KG1 (cell line): ENCODE data around the gene HELT.

Experiments
- DNase-seq: peaks from one replicate; lab custom pipeline; 2025; lab: John Stamatoyannopoulos, UW

Gene HELT

GRCh38 chr4:185003596-185004351, 14.5 kb upstream of the HELT start:
- no peak for DNase-seq

- DNase-seq, result no peak
Measured at GRCh38 chr4:185004562-185005218, 13.6 kb upstream of the HELT start.

GRCh38 chr4:185005219-185005819, 13.0 kb upstream of the HELT start:
- peak; percentile 8 for DNase-seq

DNA sequence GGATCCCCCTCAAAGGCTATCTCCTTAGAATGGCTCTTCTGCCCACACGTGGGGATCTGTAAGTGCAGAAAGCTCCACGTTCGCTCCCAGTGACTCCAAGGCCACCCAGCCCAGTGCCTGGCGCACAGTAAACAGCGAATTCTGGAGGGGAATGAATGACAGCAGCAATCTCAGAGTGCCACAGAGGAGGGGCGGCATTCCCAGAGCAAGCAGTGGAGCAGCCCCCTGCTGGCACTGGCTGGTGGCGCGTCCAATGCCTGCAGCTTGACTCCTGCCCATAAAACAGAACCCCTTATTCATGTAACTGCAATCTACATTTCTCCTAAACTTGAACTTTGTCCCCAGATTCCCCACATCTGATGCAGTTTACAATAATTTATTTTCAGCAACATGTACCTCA, 6.9 kb upstream of the HELT start:
- DNase-seq, result no peak

DNA sequence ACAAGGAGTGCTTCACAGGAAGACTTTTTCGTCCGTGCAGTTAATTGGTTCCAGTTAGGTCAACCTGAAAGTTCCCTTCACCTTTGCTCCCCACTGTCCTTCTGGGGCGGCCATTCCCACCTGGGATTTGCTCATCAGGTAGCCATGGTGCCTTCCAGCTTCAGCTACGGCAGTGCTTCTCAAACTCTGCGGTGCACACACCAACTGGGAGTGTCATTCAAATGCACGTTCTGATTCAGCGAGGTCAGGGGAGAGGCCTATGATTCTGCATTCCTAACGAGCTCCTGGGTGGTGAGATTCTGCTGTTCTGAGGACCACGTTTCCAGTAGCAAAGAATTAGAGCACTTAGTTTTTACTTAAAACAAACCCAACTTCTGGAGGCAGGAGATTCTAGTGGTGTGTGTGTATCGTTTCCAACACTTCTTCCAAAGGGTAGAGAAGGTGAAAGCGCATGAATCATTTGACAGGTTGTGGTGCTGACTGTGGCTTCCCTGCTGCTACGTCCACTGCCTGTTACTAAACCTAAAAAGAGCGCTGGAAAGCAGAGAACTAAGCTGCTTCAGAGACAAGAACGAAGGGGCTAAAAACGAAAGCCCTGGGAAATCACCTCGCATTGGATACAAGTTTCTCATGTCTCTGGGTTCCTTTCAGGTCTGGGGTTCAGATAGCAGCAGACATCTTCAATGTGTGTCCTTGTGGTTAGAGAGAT, 4.7 kb upstream of the HELT start:
- no peak for DNase-seq

DNA sequence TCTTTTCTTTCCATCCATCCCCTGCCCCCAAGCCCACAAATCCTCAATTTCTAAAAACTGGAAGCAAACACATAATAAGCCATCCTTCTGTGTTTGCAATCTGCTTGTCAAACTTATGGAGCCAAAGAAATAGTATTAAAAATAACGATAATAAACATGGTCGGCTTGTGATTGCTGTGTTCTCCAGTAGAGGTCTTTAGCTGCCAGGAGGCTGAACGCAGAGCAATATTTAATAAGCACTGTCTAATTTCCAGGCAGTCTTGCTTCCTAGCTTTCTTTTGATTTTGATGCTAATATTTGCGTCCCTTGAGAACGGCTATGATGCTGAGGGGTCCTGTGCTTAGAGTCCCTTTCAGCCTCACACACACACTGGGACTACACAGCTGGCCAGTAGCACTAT, 3.2 kb upstream of the HELT start:
- no peak for DNase-seq

DNA sequence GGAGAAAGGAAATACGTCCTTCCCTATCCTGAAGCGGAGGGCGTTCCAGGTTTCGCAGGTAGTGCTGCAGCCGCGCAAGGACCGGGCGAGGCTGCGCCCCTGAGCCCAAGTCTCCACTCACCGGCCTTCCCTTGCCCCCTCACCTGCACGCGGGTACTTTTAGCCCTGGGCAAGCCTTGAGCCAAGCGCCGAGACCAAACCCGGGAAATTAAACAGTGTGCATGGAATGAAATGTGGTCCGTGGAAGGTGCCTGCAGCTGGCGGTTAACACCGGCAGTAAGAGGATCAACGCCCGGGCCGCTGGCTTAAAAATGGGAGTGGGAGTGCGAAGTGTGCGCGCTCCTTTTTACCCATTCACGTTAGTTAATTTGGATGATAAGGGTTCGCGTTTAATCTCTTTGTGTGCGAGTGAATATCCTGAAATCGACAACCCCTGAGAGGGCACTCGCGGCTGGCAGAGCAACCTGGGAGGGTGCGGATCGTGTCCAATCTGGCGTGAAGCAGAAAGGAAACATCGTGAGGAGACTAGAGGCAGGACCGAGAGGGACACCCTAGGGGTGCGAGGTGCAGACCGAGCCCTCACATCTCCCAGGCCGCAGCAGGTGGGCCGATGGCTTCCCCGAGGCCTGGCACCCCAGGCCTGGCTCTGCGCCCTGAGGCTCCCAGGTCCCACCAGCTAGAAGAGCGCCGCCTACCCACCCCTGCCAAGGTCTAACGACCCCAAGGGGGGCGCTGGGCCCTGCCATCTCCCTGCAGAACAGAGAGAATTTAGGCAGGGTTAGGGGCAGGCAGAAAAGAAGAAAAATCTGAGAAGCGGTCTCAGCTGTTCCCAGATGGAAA, 2.0 kb upstream of the HELT start:
- no peak for DNase-seq

GRCh38 chr4:185016946-185017758, 1.1 kb upstream of the HELT start:
- no peak for DNase-seq

DNA sequence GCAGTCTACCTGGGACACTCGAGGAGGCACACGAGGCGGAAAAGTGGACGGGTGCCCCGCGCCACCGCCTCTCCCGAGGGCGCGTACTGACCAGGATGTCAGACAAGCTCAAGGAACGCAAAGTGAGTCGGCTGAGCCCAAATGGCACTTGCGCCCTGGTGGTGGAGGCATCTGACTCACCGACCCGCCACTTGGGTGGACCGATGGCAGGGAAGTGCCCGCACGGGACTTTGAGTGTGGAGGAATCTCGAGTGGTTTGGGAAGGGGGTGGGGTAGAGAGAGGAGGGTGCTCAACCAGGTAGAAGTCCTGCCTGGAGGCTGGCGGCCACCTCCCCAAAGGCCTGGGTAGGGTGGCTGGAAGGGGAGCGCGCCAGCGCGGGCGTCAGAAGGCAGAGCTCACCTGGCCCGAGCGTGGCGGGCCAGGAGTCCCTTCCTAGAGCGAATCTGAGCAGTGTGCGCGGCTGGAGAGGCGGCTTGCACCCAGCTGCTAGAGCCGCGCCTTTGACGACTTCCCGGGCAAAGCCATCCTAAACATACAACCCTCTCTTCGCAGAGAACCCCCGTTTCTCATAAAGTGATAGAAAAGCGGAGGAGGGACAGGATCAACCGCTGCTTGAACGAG, 655 bp downstream of the HELT start:
- no peak for DNase-seq

DNA sequence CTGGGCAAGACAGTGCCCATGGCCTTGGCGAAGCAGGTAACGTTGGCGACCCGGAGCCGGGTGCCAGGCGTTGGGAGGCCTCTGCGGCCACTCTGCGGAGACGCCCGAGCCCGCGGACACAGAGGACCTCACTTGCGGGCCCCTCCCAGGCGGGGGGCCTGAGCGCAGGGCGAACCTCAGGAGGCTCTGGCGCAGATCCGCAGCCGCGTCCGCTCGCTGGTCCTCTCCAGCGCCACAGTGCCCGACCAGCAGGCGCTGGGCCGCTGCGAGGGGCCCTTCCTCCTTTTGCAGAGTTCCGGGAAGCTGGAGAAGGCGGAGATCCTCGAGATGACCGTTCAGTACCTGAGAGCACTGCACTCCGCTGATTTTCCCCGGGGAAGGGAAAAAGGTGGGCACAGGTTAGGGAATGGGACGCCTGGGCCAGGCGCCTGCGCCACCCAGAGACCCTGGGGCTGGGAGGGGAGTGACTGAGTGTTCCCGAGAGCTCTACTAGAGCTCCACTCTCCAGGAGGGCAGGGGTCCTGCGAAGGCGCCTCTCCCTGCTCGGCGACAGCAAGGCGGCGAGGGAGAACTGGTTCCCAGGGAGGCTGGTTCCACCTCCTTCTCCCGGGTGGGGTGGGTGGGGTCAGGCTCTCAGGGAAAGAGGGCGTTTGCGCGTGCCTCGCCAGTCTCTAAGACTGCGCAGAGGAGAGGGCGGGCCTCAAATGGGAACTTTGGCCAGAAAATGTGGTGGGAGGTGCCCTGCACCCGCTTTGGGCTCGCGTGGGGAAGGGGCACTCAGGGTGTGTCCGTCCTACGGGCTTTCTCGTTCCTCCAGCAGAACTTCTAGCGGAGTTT, 1.4 kb downstream of the HELT start:
- DNase-seq, result no peak

GRCh38 chr4:185020293-185020808, 2.1 kb downstream of the HELT start:
- DNase-seq, result no peak

DNA sequence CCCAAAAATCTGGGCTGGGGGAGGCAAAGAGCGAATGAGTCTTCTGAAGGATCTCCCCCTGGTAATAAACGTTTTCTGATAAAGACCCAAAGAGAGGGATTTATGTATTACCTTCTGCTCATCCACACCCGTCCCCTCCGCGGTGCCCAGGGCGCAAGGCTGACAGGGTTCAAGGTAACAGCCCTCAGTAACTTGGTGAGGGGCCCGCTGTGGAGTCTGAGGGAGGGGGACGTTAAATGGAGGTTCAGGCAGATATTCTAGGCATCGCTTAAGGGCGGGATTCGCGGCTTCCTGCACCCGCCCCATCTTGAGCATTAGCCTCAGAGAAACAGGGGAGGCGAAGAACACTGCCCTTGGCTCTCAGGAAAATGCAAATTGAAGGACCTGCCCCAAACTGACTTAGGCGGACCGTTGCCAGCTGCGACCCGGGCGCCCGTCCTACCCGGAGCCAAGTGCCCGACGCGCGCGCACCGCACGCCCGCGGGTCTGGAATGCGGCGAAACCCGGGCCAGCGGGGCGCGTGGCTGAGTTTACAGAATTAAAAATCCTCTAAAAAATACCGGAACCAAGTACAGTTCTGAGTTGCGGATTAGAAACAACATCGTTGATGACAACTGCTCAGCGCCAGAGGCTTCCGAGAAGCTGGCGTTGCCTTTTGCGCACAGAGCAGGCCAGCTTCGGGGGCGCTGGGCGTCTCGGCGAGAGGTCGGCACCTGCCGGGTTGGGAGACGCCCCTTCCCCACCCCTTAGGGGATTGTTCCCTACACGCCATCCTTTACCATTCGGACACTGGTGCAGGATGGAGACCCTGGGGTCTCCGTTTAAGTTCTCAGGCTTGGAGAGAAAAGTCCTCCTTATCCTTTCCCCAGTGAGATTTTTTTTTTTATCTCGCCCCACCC, 2.8 kb downstream of the HELT start:
- no peak for DNase-seq

- DNase-seq, result no peak
Measured at GRCh38 chr4:185023471-185023870, 5.2 kb downstream of the HELT start.

DNA sequence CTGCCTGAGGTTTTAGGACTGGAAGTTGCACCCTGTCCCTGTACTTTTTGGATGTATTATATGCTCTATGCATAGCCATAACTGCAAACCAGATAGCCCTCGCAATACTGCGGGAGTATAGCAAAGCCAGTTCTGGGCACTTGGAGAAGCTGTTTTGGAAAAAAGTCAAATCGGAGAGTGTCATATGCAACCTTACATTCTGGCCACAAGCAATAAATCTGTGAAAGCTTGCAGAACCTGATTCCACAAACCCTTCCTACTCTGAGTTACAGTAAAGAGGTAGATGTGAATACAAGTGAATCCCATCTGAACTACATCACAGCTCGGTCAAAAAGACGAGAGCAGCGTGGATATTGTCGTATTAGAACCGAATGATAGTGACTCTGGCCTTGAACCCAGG, 10.3 kb downstream of the HELT start:
- no peak for DNase-seq

- no peak for DNase-seq
Measured at GRCh38 chr4:185031611-185032010, 13.3 kb downstream of the HELT start.

DNA sequence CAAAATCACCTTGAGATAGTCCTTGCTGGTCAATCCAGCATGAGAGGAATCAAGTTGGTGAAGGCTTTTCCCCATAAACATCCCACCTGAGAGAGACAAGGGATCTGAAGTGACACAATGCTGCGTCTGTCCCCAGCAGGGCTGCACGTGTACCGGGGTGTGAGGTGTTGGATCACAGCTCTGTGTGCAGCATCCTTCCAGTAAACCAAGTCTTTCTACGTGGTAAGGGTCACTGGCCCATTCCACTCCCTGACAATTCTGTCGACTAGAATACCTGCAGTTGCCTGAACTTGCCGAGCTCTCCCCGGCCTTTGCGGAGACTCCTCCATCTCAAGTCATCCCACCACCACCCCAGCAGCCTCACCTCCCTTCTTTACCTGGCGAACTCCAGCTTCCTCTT, 14.8 kb downstream of the HELT start:
- DNase-seq, result no peak

- no peak for DNase-seq
Measured at GRCh38 chr4:185033950-185034349, 15.7 kb downstream of the HELT start.

- no peak for DNase-seq
Measured at GRCh38 chr4:185035284-185035683, 17.0 kb downstream of the HELT start.
